Natural killer cell treated with Interleukin-12 subunit alpha and Interleukin-12 subunit beta and Interleukin-15 and Interleukin-18, amount 100 ng/mL, for 72 hours (primary cell): ENCODE data around the gene SPNS3. TPM values are rescaled to one million over a fixed set of nuclear protein-coding genes. Genes with fewer than 3 reads are reported as not detected.

ENCODE experiments used
- ATAC-seq, 2 donors: fragments of 150-1000 bp; cut with Tn5 transposase in 1 of 2; sonication (Bioruptor Pico), chemical (Tn5 transposase) in 1 of 2; 2 replicates each; pipeline ENCODE4 v1.10.0; 2021
- DNase-seq: peaks from one replicate; pipeline ENCODE4 v3.0.0; 2022; ENCODE audit warnings: low spot score
- H3K27ac Mint-ChIP-seq, 2 donors: 1 replicate in 1 of 2; 2 replicates in 1 of 2; pipeline ENCODE4 v1.8.0; 2022; ENCODE audit warnings: mixed read lengths in 2 of 2, mild to moderate bottlenecking in 1 of 2, moderate library complexity in 1 of 2
- H3K27me3 Mint-ChIP-seq, 2 donors: 1 replicate in 1 of 2; 2 replicates in 1 of 2; pipeline ENCODE4 v1.8.0; 2022; ENCODE audit warnings: mixed read lengths in 2 of 2
- H3K36me3 Mint-ChIP-seq: one replicate; pipeline ENCODE4 v1.8.0; 2022; ENCODE audit warnings: mixed read lengths
- H3K4me1 Mint-ChIP-seq, 2 donors: 1 replicate in 1 of 2; 2 replicates in 1 of 2; pipeline ENCODE4 v1.8.0; 2022; ENCODE audit warnings: low read depth in 2 of 2, mixed read lengths in 2 of 2, mild to moderate bottlenecking in 1 of 2
- H3K4me3 Mint-ChIP-seq: one replicate; pipeline ENCODE4 v1.8.0; 2022; ENCODE audit warnings: mixed read lengths
- H3K9me3 Mint-ChIP-seq: 2 replicates; pipeline ENCODE4 v1.8.0; 2022; ENCODE audit warnings: mixed read lengths
- total RNA-seq, 2 donors: library from RNA; stranded (reverse); gene quantifications; one replicate each; pipeline ENCODE4 v1.2.3, GENCODE V29; 2022

The SPNS3 gene
- total RNA-seq, 2 donors from 2014 or later = 1.1 to 1.9 TPM

DNA sequence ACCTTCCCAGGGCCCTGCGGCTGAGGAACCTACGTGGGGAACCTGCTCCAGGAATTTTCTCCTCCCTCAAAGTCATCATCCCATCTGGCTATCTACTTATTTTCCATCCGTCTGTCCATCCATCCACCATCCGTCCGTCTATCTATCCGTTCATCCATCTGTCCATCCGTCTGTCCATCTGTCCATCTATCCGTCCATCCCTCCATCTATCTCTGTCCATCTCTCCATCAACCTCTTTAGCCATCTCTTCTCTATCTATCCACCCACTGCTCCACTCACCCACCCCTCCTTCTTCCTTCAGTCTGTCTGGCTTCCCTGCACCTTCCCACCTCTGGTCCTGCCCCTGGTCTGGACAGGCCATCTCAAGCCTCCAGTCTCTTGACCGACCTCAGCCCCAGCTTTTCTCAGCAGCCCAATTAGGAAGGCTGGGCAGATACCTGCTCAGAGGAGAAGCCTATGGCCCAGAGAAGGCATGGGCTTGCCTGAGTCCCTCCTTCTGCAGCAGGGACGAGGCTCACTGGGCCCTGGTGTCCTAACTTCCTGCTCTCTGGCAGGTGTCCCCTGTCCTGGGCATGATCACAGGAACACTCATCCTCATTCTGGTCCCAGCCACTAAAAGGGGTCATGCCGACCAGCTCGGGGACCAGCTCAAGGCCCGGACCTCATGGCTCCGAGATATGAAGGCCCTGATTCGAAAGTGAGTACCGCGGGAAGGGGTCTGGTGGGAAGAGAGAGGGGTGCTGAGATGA lies 98.4 kb downstream of the SPNS3 start:
- Mint-ChIP-seq H3K27ac (peak overlapping the region in 1 of 2 donors; percentile 29), H3K4me1 (peaks cover 0 to 7% of the 10 kb centered on the region in 2 donors), H3K36me3 (no peaks in the 10 kb centered on the region), H3K27me3 (peaks cover 4 to 8% of the 10 kb centered on the region in 2 donors), H3K4me3 (no peak overlapping the region), H3K9me3 (no peaks in the 10 kb centered on the region)
- ATAC-seq = no peak
- no peak for DNase-seq

- no peak for ATAC-seq
- Mint-ChIP-seq H3K9me3 (no peaks in the 10 kb centered on the region), H3K4me3 (no peak overlapping the region), H3K36me3 (no peaks in the 10 kb centered on the region), H3K27ac (no peak overlapping the region), H3K27me3 (peaks cover 4 to 8% of the 10 kb centered on the region in 2 donors), H3K4me1 (peaks cover 0 to 7% of the 10 kb centered on the region in 2 donors)
- DNase-seq = no peak
Measured at GRCh38 chr17:4532860-4533522, 99.3 kb downstream of the SPNS3 start.

GRCh38 chr17:4533523-4534504 lies 100.1 kb downstream of the SPNS3 start:
- Mint-ChIP-seq H3K4me1 (peaks cover 0 to 7% of the 10 kb centered on the region in 2 donors), H3K27ac (no peak overlapping the region), H3K4me3 (no peak overlapping the region), H3K27me3 (peaks cover 4 to 8% of the 10 kb centered on the region in 2 donors), H3K36me3 (no peaks in the 10 kb centered on the region), H3K9me3 (no peaks in the 10 kb centered on the region)
- no peak for ATAC-seq
- DNase-seq = no peak

DNA sequence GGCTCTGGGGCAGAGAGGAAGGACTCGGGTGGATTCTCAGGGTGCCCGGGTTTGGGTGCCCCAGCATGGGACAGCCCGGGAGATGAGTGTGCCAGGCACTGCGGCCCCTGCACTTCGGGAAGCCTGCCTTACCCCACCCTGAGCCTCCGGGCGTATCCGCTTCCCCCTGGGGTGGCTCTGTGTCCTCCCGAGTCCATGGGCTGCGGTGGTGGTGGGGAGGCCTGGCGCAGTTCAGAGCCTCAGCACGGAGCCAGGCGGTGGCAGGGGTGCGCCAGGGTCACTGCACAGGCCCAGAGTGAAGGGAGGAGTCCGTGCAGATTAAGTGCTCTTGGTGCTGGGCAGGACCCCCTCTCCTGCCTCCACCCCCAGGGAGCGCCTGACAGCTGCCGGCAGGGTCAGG lies 100.8 kb downstream of the SPNS3 start:
- Mint-ChIP-seq H3K27ac (no peak overlapping the region), H3K4me3 (no peak overlapping the region), H3K27me3 (peaks cover 4 to 8% of the 10 kb centered on the region in 2 donors), H3K4me1 (peaks cover 0 to 7% of the 10 kb centered on the region in 2 donors), H3K9me3 (no peaks in the 10 kb centered on the region), H3K36me3 (peaks cover under 1% of the 10 kb centered on the region)
- DNase-seq (no peak), ATAC-seq (no peak)

DNA sequence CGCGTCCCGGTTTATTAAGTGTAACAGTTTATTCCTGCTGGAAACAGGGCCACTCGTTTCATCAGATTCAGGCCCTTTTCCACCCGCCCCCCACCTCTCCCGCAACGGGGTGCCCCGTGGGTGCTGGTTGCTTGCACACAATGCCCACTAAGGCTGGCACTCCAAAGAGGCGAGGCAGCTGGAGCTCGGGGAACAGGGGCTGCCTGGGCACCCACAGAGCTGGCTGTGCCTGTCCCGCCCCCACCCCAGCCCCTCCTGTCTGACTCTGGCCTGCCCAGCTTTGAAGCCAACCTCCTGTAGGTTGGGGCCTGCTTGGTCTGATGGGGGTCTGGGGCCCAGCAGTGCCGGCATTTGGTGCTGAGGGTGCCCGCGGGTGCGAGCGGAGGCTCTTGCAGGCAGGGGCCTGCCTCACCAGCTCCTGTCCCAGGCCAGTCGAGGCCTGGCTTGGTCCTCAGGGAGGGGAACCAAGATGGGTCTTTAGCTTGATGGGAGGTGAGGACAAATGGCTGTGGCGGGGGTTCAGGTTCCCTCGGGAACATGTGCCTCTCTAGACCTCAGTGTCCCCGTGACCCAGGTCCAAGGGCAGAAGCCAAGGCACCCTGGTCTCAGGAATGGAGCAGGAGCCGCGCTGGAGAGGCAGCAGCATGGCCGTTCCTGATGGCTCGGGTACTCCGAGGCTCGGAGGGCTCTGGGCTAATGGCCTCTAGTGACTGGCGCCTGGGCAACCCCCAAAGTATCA lies 101.4 kb downstream of the SPNS3 start:
- DNase-seq (no peak), ATAC-seq (no peak)
- no peaks in the 10 kb centered on the region for H3K9me3 Mint-ChIP-seq
- H3K4me1 Mint-ChIP-seq = peaks cover 0 to 7% of the 10 kb centered on the region in 2 donors
- H3K4me3 Mint-ChIP-seq = no peak overlapping the region
- H3K36me3 Mint-ChIP-seq = peaks cover 6% of the 10 kb centered on the region
- H3K27ac Mint-ChIP-seq = no peak overlapping the region
- H3K27me3 Mint-ChIP-seq = peaks cover 4 to 8% of the 10 kb centered on the region in 2 donors

- Mint-ChIP-seq H3K9me3 (no peaks in the 10 kb centered on the region), H3K36me3 (peaks cover 6% of the 10 kb centered on the region), H3K4me3 (no peak overlapping the region), H3K27me3 (peaks cover 4 to 8% of the 10 kb centered on the region in 2 donors), H3K27ac (no peak overlapping the region), H3K4me1 (peaks cover 0 to 7% of the 10 kb centered on the region in 2 donors)
- DNase-seq (no peak), ATAC-seq (no peak)
Measured at GRCh38 chr17:4535667-4536258, 102.0 kb downstream of the SPNS3 start.

GRCh38 chr17:4536259-4536741 lies 102.6 kb downstream of the SPNS3 start:
- Mint-ChIP-seq H3K36me3 (peaks cover 6% of the 10 kb centered on the region), H3K9me3 (no peaks in the 10 kb centered on the region), H3K27me3 (peaks cover 4 to 8% of the 10 kb centered on the region in 2 donors)

GRCh38 chr17:4536742-4537411 lies 103.1 kb downstream of the SPNS3 start:
- H3K36me3 Mint-ChIP-seq = peaks cover 6% of the 10 kb centered on the region
- DNase-seq = no peak
- no peak overlapping the region for H3K4me3 Mint-ChIP-seq
- ATAC-seq = no peak
- peaks cover 0 to 7% of the 10 kb centered on the region in 2 donors for H3K4me1 Mint-ChIP-seq
- peaks cover 3 to 5% of the 10 kb centered on the region in 2 donors for H3K27me3 Mint-ChIP-seq
- no peaks in the 10 kb centered on the region for H3K9me3 Mint-ChIP-seq
- H3K27ac Mint-ChIP-seq = no peak overlapping the region

More at GRCh38 chr17:4536259-4536741, 102.6 kb downstream of the SPNS3 start:
- H3K4me3 Mint-ChIP-seq = no peak overlapping the region
- DNase-seq (no peak), ATAC-seq (peak in 1 of 2 donors; percentile 7)
- peaks cover 0 to 7% of the 10 kb centered on the region in 2 donors for H3K4me1 Mint-ChIP-seq
- H3K27ac Mint-ChIP-seq = no peak overlapping the region

Other genes with a start within 250 kb of the SPNS3 start
- gene ANKFY1, start 170.0 kb upstream of the SPNS3 start, total RNA-seq = 100 to 1,000 TPM in 1 of 2 donors, 10 to 100 TPM in 1; 67.6 to 107 TPM
- 10 to 100 TPM; 55.3 to 82.5 TPM for gene UBE2G1, start 67.3 kb upstream of the SPNS3 start, total RNA-seq
- not detected for gene SPNS2, start 64.9 kb downstream of the SPNS3 start, total RNA-seq
- 100 to 1,000 TPM in 1 of 2 donors, 10 to 100 TPM in 1; 92.3 to 246 TPM for gene MYBBP1A, start 121.4 kb downstream of the SPNS3 start, total RNA-seq
- not detected for gene GGT6, start 126.6 kb downstream of the SPNS3 start, total RNA-seq
- gene SMTNL2, start 150.6 kb downstream of the SPNS3 start, total RNA-seq = not detected
- gene ALOX15, start 207.7 kb downstream of the SPNS3 start, total RNA-seq = not detected